HG03280 (cell line): ENCODE data around the gene NFIA.

Source experiments
- ATAC-seq: cut with Tn5 transposase; IDR thresholded peaks from one replicate; pipeline ENCODE4 v1.9.1; 2021; ENCODE audit warnings: mild to moderate bottlenecking, moderate library complexity; ENCODE audit not compliant: unreplicated experiment

The NFIA gene

DNA sequence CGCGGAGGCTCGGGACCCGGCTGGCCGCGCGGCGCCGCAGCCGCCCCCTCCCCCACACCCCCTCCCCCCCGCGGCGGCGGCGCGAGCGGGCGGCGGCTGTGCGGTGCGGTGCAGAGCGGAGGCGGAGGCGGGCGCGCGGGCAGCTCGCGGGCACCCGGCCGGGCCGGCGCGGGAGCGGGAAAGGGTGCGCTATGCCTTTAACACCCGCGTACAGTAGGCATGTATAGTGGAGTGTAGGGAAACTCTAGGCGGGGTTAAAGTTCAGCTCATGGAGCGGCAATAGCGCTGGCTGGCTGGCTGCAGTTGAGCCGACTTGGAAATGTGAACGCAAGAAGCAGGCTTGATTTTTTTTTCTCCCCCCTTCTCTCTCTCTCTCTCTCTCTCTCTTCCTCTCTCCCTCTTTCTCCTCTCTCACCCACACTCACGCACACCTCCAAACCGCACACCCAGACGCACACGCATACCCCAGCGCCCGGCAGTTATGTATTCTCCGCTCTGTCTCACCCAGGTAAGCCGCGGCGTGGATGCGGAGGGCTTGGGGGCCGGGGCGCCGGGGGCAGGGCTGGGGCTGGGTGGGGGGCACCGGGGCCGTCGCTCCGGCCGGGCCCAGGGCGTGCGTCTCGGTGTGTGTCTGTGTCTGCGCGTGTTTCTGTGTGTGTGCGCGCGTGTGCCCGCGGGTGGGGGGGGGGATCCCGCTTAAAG lies at the start of gene NFIA:
Gene NFIA, plus strand, starts transcription at position 251 of the 702 bp plus-strand sequence.
- ATAC-seq, result no peak

GRCh38 chr1:61035880-61036279 lies 46.5 kb upstream of the NFIA start:
- ATAC-seq, result no peak

DNA sequence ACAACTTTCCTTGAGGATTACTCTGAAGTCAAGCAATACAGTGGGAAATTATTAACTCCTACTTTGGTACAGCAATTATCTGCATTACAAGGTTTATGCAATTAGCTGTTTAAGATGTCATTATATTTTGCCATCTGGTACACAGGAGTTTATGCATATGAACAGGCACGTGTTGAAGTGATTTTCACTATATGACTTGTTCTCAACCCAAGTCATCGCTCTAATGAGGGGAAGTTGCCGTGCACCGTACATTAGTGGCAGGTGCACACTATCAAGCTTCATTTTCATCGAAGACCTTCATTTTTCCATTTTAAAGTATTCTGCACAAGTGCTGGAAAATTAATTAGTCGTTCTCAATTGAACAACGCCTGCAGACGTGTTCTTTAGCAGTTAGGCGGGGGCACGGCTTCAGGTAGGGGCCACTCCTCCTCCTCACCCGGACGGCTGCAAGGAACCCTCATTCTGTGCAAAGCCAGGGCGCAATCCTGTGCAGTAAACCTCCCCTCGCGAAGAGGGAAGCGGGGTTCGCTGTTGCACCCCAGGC lies 39.8 kb upstream of the NFIA start:
- ATAC-seq, result no peak

- ATAC-seq, result no peak
These were observed 39.1 kb upstream of the NFIA start for GRCh38 chr1:61043010-61043820.

GRCh38 chr1:61046434-61046833 lies 35.9 kb upstream of the NFIA start:
- ATAC-seq, result no peak

DNA sequence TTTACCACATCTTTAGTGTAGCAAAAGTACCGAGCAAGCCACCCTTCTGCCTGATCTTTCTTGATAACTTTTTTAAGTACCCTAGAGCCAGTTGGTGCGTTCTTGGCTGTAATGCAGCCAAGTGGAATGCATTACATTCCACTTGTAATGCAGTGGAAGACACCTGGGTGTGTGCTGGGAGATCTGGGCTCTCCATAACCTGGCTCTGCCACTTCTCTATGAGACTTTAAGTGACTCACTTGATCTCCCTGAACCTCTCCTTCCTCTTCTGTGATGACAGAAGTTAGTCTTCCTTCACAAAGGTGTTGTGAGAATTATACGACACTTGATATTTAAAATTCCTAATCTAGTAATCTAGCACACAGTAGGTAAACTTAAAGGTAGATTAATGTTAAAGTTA lies 35.3 kb upstream of the NFIA start:
- ATAC-seq, result no peak

GRCh38 chr1:61049850-61050540 lies 32.4 kb upstream of the NFIA start:
- no peak for ATAC-seq

GRCh38 chr1:61050541-61051442 lies 31.6 kb upstream of the NFIA start:
- no peak for ATAC-seq

GRCh38 chr1:61051443-61051718 lies 31.0 kb upstream of the NFIA start:
- no peak for ATAC-seq

- ATAC-seq, result no peak
These were observed 30.5 kb upstream of the NFIA start for GRCh38 chr1:61051719-61052394.

- no peak for ATAC-seq
These were observed 29.8 kb upstream of the NFIA start for GRCh38 chr1:61052395-61053225.

DNA sequence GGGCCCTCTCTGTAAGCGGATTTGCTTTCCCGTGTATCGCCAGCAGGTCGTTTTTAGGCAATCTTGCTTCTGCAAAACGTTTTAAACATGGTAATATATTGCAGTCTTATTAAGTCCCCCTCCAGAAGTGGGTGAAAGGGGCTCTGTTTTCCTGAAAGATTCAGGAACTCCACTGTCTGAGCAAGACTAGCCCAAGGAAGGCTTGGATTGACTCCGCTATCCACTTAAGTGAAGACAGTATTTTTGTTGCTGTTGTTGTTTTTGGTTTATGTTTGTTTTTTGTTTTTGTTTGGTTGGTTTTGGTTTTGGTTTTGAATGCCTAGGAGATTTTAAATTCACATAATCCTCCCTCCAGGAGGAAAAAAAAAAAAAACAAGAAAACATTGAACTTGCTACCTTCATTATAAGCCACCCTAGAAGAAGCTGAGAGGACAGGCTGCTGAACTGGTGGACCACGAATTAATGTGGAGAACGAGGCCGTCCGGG lies 29.1 kb upstream of the NFIA start:
- ATAC-seq, result no peak

DNA sequence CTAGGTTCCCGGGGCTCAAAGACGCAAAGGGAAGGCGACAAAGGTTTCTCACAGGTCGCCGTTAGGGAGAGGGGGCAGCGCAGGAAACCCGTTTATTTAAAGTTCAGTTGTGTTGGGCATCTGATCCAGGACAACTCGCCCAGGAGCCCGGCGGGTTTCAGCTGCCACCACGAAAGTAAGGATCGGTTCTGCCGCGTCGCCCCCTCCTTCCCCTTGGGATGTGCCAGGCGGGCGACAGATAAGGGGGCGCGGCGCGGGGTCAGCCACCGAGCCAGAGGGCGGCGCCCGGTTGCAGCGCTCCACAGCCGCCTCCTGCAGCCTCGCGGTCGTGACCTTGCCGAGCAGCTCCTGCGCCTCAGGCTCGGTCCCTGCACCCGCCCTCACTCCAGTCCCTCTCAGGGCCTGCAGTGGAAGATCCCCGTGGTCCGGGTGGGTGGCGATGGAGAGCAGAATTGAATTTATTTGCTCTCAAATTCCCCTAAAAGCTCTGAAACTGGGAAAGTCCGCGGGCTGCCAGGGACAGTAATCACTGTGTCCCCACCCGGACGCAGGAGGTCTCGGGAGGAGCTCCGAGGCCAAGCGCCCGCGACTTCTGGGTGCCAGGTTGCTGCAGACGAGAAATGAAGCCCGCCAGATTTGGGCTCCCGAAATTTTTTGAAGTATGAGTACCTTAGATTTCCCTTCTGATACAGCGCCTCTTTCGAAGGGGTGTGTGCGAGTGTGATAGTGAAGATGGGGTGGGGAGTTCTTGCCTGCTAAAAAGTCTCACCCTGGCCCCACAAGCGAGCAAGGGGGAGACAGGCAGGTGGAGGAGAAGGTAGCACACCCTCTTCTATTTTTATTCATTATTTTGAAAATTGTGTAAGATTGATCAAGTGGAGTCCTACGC lies 28.4 kb upstream of the NFIA start:
- no peak for ATAC-seq

GRCh38 chr1:61054601-61054993 lies 27.8 kb upstream of the NFIA start:
- no peak for ATAC-seq

- ATAC-seq, result no peak
These were observed 27.2 kb upstream of the NFIA start for GRCh38 chr1:61055110-61055614.

DNA sequence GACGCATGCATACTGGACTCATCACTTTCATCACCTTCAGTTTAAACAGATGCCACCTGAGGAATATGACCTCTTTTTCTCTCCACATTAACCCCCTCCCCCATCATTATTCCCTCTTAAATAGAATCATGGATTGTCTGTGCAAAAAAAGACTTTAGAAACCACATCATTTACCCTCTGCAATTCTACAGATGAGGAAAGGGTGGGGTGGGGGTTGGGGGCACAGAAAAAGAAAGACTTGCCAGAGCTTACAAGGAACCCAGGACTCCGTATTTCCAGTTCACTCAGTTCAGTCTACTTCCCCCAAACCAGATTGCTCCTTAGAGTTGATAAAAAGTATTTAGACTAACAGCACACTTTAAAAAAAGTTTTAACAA lies 26.2 kb upstream of the NFIA start:
- no peak for ATAC-seq

DNA sequence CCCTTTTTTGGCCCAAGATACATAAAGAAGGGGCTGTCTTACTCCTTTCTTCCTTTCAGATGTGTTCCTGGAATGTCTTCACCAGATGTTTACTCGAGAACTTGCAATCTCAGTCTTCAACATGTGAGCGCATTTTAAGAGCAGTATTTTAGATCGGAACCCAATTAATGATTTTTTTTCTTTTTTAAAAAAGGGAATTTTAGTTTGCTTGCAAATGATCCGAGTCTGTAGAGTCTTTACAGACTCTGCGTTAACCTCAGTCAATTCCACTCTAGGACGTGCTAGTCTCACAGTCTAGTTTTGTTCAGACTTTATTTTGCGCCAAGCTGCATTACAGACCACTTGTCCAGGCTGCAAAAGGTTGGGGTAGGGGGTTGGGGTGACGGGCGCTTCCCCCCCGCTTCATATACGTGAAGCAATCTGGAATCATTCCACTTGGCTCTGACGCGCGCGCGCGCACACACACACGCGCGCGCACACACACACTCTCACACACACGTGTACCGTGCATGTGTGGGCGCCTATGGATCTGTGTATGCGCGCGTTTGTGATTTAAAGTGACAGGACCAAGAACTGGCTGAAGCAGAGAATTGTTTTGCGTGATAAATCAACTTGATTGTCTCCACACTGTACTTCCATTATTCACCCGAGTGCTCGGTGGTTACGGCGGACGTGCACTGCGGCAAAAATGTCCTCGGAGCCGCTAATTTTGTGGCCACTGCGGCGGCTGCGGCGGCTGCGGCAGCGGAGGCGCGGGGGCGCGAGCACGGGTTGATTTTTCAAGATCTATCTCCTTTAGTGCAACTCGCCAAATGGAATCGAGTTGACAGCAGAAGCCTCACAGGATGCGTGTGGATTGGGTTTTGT lies 25.6 kb upstream of the NFIA start:
- ATAC-seq, result no peak
